ENCODE results near the gene RAMP1. TPM values are rescaled to one million over a fixed set of nuclear protein-coding genes. Genes with fewer than 3 reads are reported as not detected.

The RAMP1 gene
- total RNA-seq, 1 experiment from 2014 or later, result 23.4 TPM

DNA sequence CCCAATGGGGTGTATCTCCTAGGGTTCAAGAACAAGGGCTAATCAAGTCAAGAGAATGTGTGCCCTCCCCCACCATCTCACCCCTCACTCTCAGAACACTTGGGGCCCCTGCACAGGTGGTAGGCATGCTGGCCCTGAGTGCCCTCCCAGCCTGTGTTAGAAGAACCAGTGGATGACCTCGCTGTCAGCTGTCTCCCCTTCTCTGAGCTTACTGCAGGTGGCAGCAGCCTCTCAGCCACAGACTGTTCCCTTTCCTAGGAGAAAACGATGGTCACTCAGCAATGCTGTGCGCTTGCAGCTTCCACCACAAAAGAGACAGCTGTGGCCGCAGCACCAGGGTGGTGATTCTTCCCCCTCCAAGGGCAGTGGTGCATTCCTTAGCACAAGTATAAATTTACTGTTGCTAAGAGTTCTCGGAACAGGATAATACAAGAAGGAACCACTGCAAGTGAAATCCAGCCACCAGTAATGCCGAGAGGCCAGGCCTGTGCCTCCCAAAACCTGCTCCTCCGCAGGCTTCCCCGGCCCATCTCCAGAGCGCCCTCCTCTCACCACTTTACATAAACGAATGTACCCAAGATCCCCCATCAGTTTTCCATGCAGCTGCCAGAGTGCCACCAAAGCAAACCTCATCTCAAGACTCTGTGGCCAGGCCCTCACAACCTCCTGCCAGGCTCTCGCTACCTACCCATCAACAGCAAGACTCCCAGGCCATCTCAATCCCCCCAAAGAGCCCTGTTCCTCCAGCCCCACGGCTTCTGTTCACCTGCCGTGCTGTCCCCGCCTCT, 935 bp upstream of the RAMP1 start:
- ChIA-PET RAD21 (ENCODE audit: low non-redundant PET in 1 of 2, low total read pairs in 2 of 2, uncharacterized antibody in 2 of 2, unreplicated experiment in 2 of 2) (interaction anchor here (0.7 to 1.0 kb wide), 6 partner anchors 65 to 409 kb away, joined by 3 to 5 read pairs (median 3); no protein-coding TSS in a partner anchor), CTCF (interaction anchor here (0.9 to 1.4 kb wide), 8 partner anchors 9 to 406 kb away, joined by 3 to 17 read pairs (median 6); no protein-coding TSS in a partner anchor), POLR2A (no interaction called here)
- BruUV-seq (replicated peaks), result no TSS peak
- no peak for DNase-seq (ENCODE audit: low read depth, low spot score)
- peak; percentile 86 for ATAC-seq
- Histone ChIP-seq H3K4me2 (ENCODE audit: low read length) (peak overlapping the region; percentile 93), H3K9me2 (ENCODE audit: insufficient read depth) (no peaks in the 10 kb centered on the region), H3K27me3 (ENCODE audit: insufficient read depth, low read length) (no peaks in the 10 kb centered on the region), H4K20me1 (ENCODE audit: insufficient read depth) (no peaks in the 10 kb centered on the region), H3K9me3 (ENCODE audit: control insufficient read depth in 1 of 2, insufficient read depth in 1 of 2, low read depth in 1 of 2, low read length in 2 of 2) (no peaks in the 10 kb centered on the region), H3K36me3 (ENCODE audit: control insufficient read depth in 1 of 2, insufficient read depth in 2 of 2, low read length in 2 of 2) (no peaks in the 10 kb centered on the region), H3K27ac (ENCODE audit: low read depth, low read length) (peak overlapping the region; percentile 90), H2AFZ (ENCODE audit: low read depth, low read length, poor library complexity, severe bottlenecking) (peak overlapping the region; percentile 83), H3K9ac (ENCODE audit: low read length) (peak overlapping the region; percentile 65), H3K4me3 (replicated peaks in 1 of 2; ENCODE audit: low read depth in 1 of 2, low read length in 2 of 2) (peak overlapping the region; percentile 53 to 71), H3K4me1 (ENCODE audit: control insufficient read depth in 1 of 2, insufficient read depth in 2 of 2, low read length in 2 of 2) (peaks cover 30 to 48% of the 10 kb centered on the region in 2 experiments), H3K79me2 (ENCODE audit: insufficient read depth, low read length) (peaks cover 25% of the 10 kb centered on the region)
- TF ChIP-seq YY1 (IDR thresholded peaks at IDR 0.05; ENCODE audit: extremely low read depth, insufficient replicate concordance, low read depth, low read length) (peak; percentile 40), CTCF (IDR thresholded peaks at IDR 0.05 in 2 of 3, conservative IDR thresholded peaks at IDR 0.05 in 1 of 3; ENCODE audit: borderline replicate concordance in 1 of 3, insufficient read depth in 1 of 3, low read depth in 2 of 3, low read length in 2 of 3) (peak in 2 of 3 experiments; percentile 90; a peak in 4 of 6 replicates), POLR2AphosphoS5 (IDR thresholded peaks at IDR 0.05; ENCODE audit: low read depth, low read length) (0 out of 2 replicates have a peak, but pooled peaks have one; percentile 19), EZH2phosphoT487 (IDR thresholded peaks at IDR 0.05; ENCODE audit: borderline replicate concordance) (no peak)
- intact Hi-C loops (cut with micrococcal nuclease), result loop anchor here (1.0 to 2.0 kb wide), 4 partner anchors 157 to 398 kb away; no protein-coding TSS in a partner anchor
